H9 (cell line): Measurements from ENCODE around the gene TRIM65. TPM values are rescaled to one million over a fixed set of nuclear protein-coding genes. Genes with fewer than 3 reads are reported as not detected.

ENCODE experiments used
- DNase-seq: peaks from one replicate; pipeline ENCODE4 v3.0.0-alpha.2; 2017
- H2AFZ ChIP-seq: one replicate; pipeline ENCODE4 v1.6.1; 2013; ENCODE audit warnings: mild to moderate bottlenecking, low read length, control low read depth, moderate library complexity
- H2AK5ac ChIP-seq: 2 replicates; pipeline ENCODE4 v1.6.1; 2013; ENCODE audit warnings: low read length, control low read depth, mixed read lengths; ENCODE audit not compliant: insufficient read length
- H2BK120ac ChIP-seq: one replicate; pipeline ENCODE4 v1.6.1; 2013; ENCODE audit warnings: low read depth, mild to moderate bottlenecking, low read length, control low read depth, inconsistent platforms; ENCODE audit not compliant: poor library complexity, severe bottlenecking
- H2BK12ac ChIP-seq: 2 replicates; pipeline ENCODE4 v1.6.1; 2013; ENCODE audit warnings: low read length, control low read depth, mixed read lengths, low read depth; ENCODE audit not compliant: insufficient read length
- H2BK15ac ChIP-seq: 2 replicates; pipeline ENCODE4 v1.6.1; 2013; ENCODE audit warnings: low read depth, low read length, control low read depth
- H2BK20ac ChIP-seq: one replicate; pipeline ENCODE4 v1.6.1; 2013; ENCODE audit warnings: low read depth, mild to moderate bottlenecking, low read length, control low read depth, inconsistent platforms; ENCODE audit not compliant: poor library complexity, severe bottlenecking
- H2BK5ac ChIP-seq: 2 replicates; pipeline ENCODE4 v1.6.1; 2013; ENCODE audit warnings: low read length, control low read depth, mixed read lengths; ENCODE audit not compliant: insufficient read length
- H3K14ac ChIP-seq: 2 replicates; pipeline ENCODE4 v1.6.1; 2013; ENCODE audit warnings: low read length, control low read depth; ENCODE audit not compliant: insufficient read depth
- H3K18ac ChIP-seq: 2 replicates; pipeline ENCODE4 v1.6.1; 2013; ENCODE audit warnings: low read depth, mild to moderate bottlenecking, mixed read lengths, low read length, control low read depth; ENCODE audit not compliant: insufficient read length
- H3K23ac ChIP-seq: 2 replicates; pipeline ENCODE4 v1.6.1; 2013; ENCODE audit warnings: low read length, control low read depth, mixed read lengths, low read depth; ENCODE audit not compliant: insufficient read length
- H3K23me2 ChIP-seq: 2 replicates; pipeline ENCODE4 v1.6.1; 2013; ENCODE audit warnings: low read depth, mild to moderate bottlenecking, mixed read lengths, low read length, control low read depth; ENCODE audit not compliant: insufficient read length, poor library complexity, severe bottlenecking
- H3K27ac ChIP-seq: 2 replicates; pipeline ENCODE4 v1.5.1; 2013; ENCODE audit warnings: low read length, control low read depth, mixed read lengths, low read depth; ENCODE audit not compliant: insufficient read length
- H3K27me3 ChIP-seq: 2 replicates; pipeline ENCODE4 v1.6.1; 2013; ENCODE audit warnings: low read length, control low read depth, inconsistent platforms; ENCODE audit not compliant: insufficient read depth
- H3K4ac ChIP-seq: 2 replicates; pipeline ENCODE4 v1.6.1; 2013; ENCODE audit warnings: low read depth, mild to moderate bottlenecking, control low read depth, inconsistent platforms, low read length, moderate library complexity
- H3K4me1 ChIP-seq: 2 replicates; pipeline ENCODE4 v1.6.1; 2013; ENCODE audit warnings: low read length, control low read depth, inconsistent platforms; ENCODE audit not compliant: insufficient read depth
- H3K4me2 ChIP-seq: 2 replicates; pipeline ENCODE4 v1.6.1; 2013; ENCODE audit warnings: low read length, control low read depth, mixed read lengths; ENCODE audit not compliant: insufficient read length, insufficient read depth
- H3K56ac ChIP-seq: 2 replicates; pipeline ENCODE4 v1.6.1; 2013; ENCODE audit warnings: low read depth, mild to moderate bottlenecking, mixed read lengths, low read length, control low read depth; ENCODE audit not compliant: insufficient read length
- H3K79me1 ChIP-seq: 2 replicates; pipeline ENCODE4 v1.6.1; 2013; ENCODE audit warnings: low read depth, mild to moderate bottlenecking, moderate library complexity, low read length, control low read depth, inconsistent platforms; ENCODE audit not compliant: insufficient read depth, poor library complexity, severe bottlenecking
- H3K79me2 ChIP-seq: 2 replicates; pipeline ENCODE4 v1.6.1; 2013; ENCODE audit warnings: low read length, control low read depth, inconsistent platforms; ENCODE audit not compliant: insufficient read depth
- H3K9ac ChIP-seq: 2 replicates; pipeline ENCODE4 v1.6.1; 2013; ENCODE audit warnings: low read length, control low read depth, mixed read lengths; ENCODE audit not compliant: insufficient read length; ENCODE audit errors: extremely low read depth
- H3K9me3 ChIP-seq: one replicate; pipeline ENCODE4 v1.6.1; 2013; ENCODE audit warnings: low read depth, low read length, inconsistent platforms; ENCODE audit not compliant: control insufficient read depth
- H3T11ph ChIP-seq: one replicate; pipeline ENCODE4 v1.6.1; 2013; ENCODE audit warnings: mild to moderate bottlenecking, low read length, control low read depth, inconsistent platforms
- H4K20me1 ChIP-seq: one replicate; pipeline ENCODE4 v1.6.1; 2013; ENCODE audit not compliant: control insufficient read depth, insufficient read length, insufficient read depth
- H4K5ac ChIP-seq: 2 replicates; pipeline ENCODE4 v1.6.1; 2013; ENCODE audit warnings: low read depth, mild to moderate bottlenecking, mixed read lengths, low read length, control low read depth; ENCODE audit not compliant: insufficient read length
- H4K8ac ChIP-seq: replicated peaks from 2 replicates; pipeline ENCODE4 v1.6.1; 2013; ENCODE audit warnings: low read length, control low read depth, mixed read lengths, low read depth; ENCODE audit not compliant: insufficient read length
- H4K91ac ChIP-seq: 2 replicates; pipeline ENCODE4 v1.6.1; 2013; ENCODE audit warnings: low read depth, mild to moderate bottlenecking, moderate library complexity, mixed read lengths, low read length, control low read depth; ENCODE audit not compliant: insufficient read length
- H3K27ac Mint-ChIP-seq, 3 experiments: 2 replicates in 2 of 3; 3 replicates in 1 of 3; pipeline ENCODE4 v1.8.0; 2020 to 2021; ENCODE audit warnings: mixed read lengths in 3 of 3, mild to moderate bottlenecking in 1 of 3, moderate library complexity in 1 of 3
- H3K27me3 Mint-ChIP-seq: 2 replicates; pipeline ENCODE4 v1.8.0; 2021; ENCODE audit warnings: low read depth, mild to moderate bottlenecking, moderate library complexity, mixed read lengths
- H3K36me3 Mint-ChIP-seq, 3 experiments: 2 replicates in 2 of 3; 3 replicates in 1 of 3; pipeline ENCODE4 v1.8.0; 2020 to 2021; ENCODE audit warnings: low read depth in 3 of 3, mixed read lengths in 3 of 3; ENCODE audit not compliant: insufficient read depth in 1 of 3
- H3K4me1 Mint-ChIP-seq, 2 experiments: 2 replicates each; pipeline ENCODE4 v1.8.0; 2020; ENCODE audit warnings: mixed read lengths in 2 of 2
- H3K4me3 Mint-ChIP-seq, 2 experiments: 2 replicates in 1 of 2; 3 replicates in 1 of 2; pipeline ENCODE4 v1.8.0; 2020 to 2021; ENCODE audit warnings: mild to moderate bottlenecking in 2 of 2, mixed read lengths in 2 of 2, moderate library complexity in 1 of 2
- H3K9me3 Mint-ChIP-seq, 2 experiments: 2 replicates in 1 of 2; 3 replicates in 1 of 2; pipeline ENCODE4 v1.8.0; 2020; ENCODE audit warnings: mild to moderate bottlenecking in 2 of 2, mixed read lengths in 2 of 2, moderate library complexity in 1 of 2
- CTCF ChIP-seq: fragments of 200-600 bp; sonication (generic); conservative IDR thresholded peaks from 3 replicates; pipeline ENCODE4 v1.8.0; 2021; ENCODE audit warnings: antibody characterized with exemption, mild to moderate bottlenecking
- WGBS: extraction: QIAGEN DNeasy Blood & Tissue Kit; methylation state at CpG from one replicate; pipeline ENCODE4 v1.1.7; 2013; ENCODE audit warnings: missing lambda C conversion rate, low lambda C conversion rate, mixed read lengths; ENCODE audit not compliant: insufficient read length; ENCODE audit errors: extremely low coverage; 5-methylcytosine and 5-hydroxymethylcytosine counted together
- total RNA-seq: library from RNA; stranded (reverse); gene quantifications from 2 replicates; pipeline ENCODE4 v1.2.1, GENCODE V29; 2021

Gene TRIM65
- total RNA-seq, 1 experiment from 2014 or later: 34.1 TPM

GRCh38 chr17:75925912-75926311 lies 29.2 kb upstream of the TRIM65 start:
- Histone ChIP-seq H2BK12ac (no peak overlapping the region), H2BK120ac (no peak overlapping the region), H3K4me2 (no peak overlapping the region), H2AFZ (no peak overlapping the region), H3K27me3 (no peaks in the 10 kb centered on the region), H3K27ac (no peak overlapping the region), H3K9ac (no peak overlapping the region), H3K4ac (no peak overlapping the region), H3T11ph (no peak overlapping the region), H3K14ac (no peak overlapping the region), H3K79me1 (no peaks in the 10 kb centered on the region), H3K18ac (no peak overlapping the region), H3K23ac (no peak overlapping the region), H2BK15ac (no peak overlapping the region), H4K91ac (no peak overlapping the region), H2BK5ac (no peak overlapping the region), H2BK20ac (no peak overlapping the region), H4K20me1 (no peaks in the 10 kb centered on the region), H3K56ac (no peak overlapping the region), H3K23me2 (no peaks in the 10 kb centered on the region), H4K5ac (no peak overlapping the region), H2AK5ac (no peak overlapping the region), H3K79me2 (no peaks in the 10 kb centered on the region), H4K8ac (no peak overlapping the region), H3K9me3 (no peaks in the 10 kb centered on the region), H3K4me1 (no peaks in the 10 kb centered on the region)
- Mint-ChIP-seq H3K4me3 (no peak overlapping the region), H3K27ac (no peak overlapping the region), H3K9me3 (no peaks in the 10 kb centered on the region), H3K36me3 (peaks cover 2 to 20% (median 8%) of the 10 kb centered on the region in 3 experiments; a peak in 5 of 7 replicates), H3K4me1 (no peaks in the 10 kb centered on the region), H3K27me3 (no peaks in the 10 kb centered on the region)
- WGBS: no CpG with 5 or more reads among the region's 15 CpGs
- DNase-seq: no peak
- no peak for TF ChIP-seq CTCF
